Measurements from ENCODE around the gene CAMKK1. TPM values are rescaled to one million over a fixed set of nuclear protein-coding genes. Genes with fewer than 3 reads are reported as not detected.
"Not testable (repeated sequence)": the region's sequence is repeated elsewhere in the genome, so short reads cannot be mapped to it uniquely, and the experiment has no call there.

CAMKK1 gene
- polyA plus RNA-seq, 1 of the 3 experiments (the other 2 are of a cell fraction): 6.8 TPM

DNA sequence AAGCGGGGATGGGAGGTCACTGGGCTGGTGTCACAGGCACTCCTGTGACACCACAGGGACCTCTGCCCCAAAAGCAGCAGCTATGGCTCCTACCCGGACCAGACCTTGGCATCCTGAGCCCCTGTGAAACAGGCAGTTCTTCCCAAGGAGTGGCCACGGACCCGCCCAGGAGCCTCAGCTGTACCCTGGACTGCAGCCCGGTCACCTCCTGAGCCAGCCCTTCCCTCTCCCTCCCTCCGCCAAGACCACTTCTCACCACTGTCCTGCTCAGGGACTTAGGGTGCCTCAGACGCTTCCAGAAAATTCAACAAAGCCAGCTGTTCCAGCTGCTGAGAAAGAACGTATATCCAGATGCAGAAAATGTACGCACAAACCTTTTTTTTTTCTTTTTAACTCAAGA lies 32.9 kb downstream of the CAMKK1 start (continued):
- TF ChIP-seq, protein P1, sequence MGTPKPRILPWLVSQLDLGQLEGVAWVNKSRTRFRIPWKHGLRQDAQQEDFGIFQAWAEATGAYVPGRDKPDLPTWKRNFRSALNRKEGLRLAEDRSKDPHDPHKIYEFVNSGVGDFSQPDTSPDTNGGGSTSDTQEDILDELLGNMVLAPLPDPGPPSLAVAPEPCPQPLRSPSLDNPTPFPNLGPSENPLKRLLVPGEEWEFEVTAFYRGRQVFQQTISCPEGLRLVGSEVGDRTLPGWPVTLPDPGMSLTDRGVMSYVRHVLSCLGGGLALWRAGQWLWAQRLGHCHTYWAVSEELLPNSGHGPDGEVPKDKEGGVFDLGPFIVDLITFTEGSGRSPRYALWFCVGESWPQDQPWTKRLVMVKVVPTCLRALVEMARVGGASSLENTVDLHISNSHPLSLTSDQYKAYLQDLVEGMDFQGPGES (IDR thresholded peaks at IDR 0.05; ENCODE audit: low read depth, low read length): no peak

- H3K36me3 ChIP-seq (replicated peaks in 1 of 2; ENCODE audit: control insufficient read depth in 1 of 2, insufficient read depth in 2 of 2, low read length in 1 of 2): peaks cover under 1 to 4% of the 10 kb centered on the region in 2 experiments
- ChIA-PET CTCF (interaction anchor here (1.0 to 3.0 kb wide), 4 partner anchors 11 to 56 kb away, joined by 3 to 17 read pairs (median 10); partner anchors contain the start of gene NCBP3), POLR2A (interaction anchor here (1.6 kb wide), 1 partner anchor 11 kb away, joined by 5 read pairs; the partner anchor contains the start of gene NCBP3)
Observed at GRCh38 chr17:3857261-3858105, 35.4 kb downstream of the CAMKK1 start.

DNA sequence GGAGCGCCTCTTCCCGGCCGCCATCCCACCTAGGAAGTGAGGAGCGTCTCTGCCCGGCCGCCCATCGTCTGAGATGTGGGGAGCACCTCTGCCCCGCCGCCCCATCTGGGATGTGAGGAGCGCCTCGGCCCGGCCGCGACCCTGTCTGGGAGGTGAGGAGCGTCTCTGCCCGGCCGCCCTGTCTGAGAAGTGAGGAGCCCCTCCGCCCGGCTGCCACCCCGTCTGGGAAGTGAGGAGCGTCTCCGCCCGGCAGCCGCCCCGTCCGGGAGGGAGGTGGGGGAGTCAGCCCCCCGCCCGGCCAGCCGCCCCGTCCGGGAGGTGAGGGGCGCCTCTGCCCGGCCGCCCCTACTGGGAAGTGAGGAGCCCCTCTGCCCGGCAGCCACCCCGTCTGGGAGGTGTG lies 38.6 kb downstream of the CAMKK1 start:
- H3K4me3 ChIP-seq (ENCODE audit: low read depth in 2 of 2, low read length in 1 of 2); POLR2A ChIA-PET; H3K9ac ChIP-seq; H3K36me3 ChIP-seq (replicated peaks in 1 of 2; ENCODE audit: control insufficient read depth in 1 of 2, insufficient read depth in 2 of 2, low read length in 1 of 2); H3K27ac ChIP-seq (ENCODE audit: low read depth in 2 of 2, low read length in 1 of 2); DNase-seq; H3K79me2 ChIP-seq (ENCODE audit: insufficient read depth); H3K9me3 ChIP-seq; CTCF ChIA-PET; H3F3A ChIP-seq (replicated peaks; ENCODE audit: insufficient read depth); H3K27me3 ChIP-seq (ENCODE audit: insufficient read depth); H3K4me2 ChIP-seq; H4K20me1 ChIP-seq (ENCODE audit: insufficient read depth); H2AFZ ChIP-seq (ENCODE audit: low read depth); H3K4me1 ChIP-seq (ENCODE audit: control insufficient read depth in 1 of 2, insufficient read depth in 2 of 2, low read depth in 1 of 2, low read length in 1 of 2); H3K9me2 ChIP-seq: not testable (repeated sequence)
- 78% methylated on average over 4 of the region's 36 CpGs for WGBS (ENCODE audit: low lambda C conversion rate)

More at GRCh38 chr17:3857261-3858105, 35.4 kb downstream of the CAMKK1 start:
- peak; percentile 21 for DNase-seq
- Histone ChIP-seq H3K4me2 (no peak overlapping the region), H4K20me1 (ENCODE audit: insufficient read depth) (no peaks in the 10 kb centered on the region), H3K79me2 (ENCODE audit: insufficient read depth) (no peaks in the 10 kb centered on the region), H3K9me2 (no peaks in the 10 kb centered on the region), H3K4me3 (ENCODE audit: low read depth in 2 of 2, low read length in 1 of 2) (no peak overlapping the region), H3K4me1 (ENCODE audit: control insufficient read depth in 1 of 2, insufficient read depth in 2 of 2, low read depth in 1 of 2, low read length in 1 of 2) (no peaks in the 10 kb centered on the region), H2AFZ (ENCODE audit: low read depth) (no peak overlapping the region), H3K9ac (no peak overlapping the region), H3K27ac (ENCODE audit: low read depth in 2 of 2, low read length in 1 of 2) (no peak overlapping the region), H3K27me3 (ENCODE audit: insufficient read depth) (no peaks in the 10 kb centered on the region), H3K9me3 (no peaks in the 10 kb centered on the region), H3F3A (replicated peaks; ENCODE audit: insufficient read depth) (no peaks in the 10 kb centered on the region)
- TF ChIP-seq PBX3 (IDR thresholded peaks at IDR 0.05): no peak
- no peak for TF ChIP-seq GABPA (IDR thresholded peaks at IDR 0.05; ENCODE audit: low read depth)
- no peak for TF ChIP-seq MAX (IDR thresholded peaks at IDR 0.05; ENCODE audit: low read depth)
- TF ChIP-seq TCF12 (IDR thresholded peaks at IDR 0.05): no peak
- TF ChIP-seq SMC3 (IDR thresholded peaks at IDR 0.05; ENCODE audit: low read depth, low read length): no peak
- WGBS (ENCODE audit: low lambda C conversion rate): 89% methylated on average over 15 of the region's 16 CpGs
